Measurements from ENCODE around the gene DLX4.

Gene DLX4

GRCh38 chr17:49989518-49989880, 20.5 kb downstream of the DLX4 start:
- FAIRE-seq: no peak

- FAIRE-seq: no peak
Observed at GRCh38 chr17:49990331-49990730, 21.3 kb downstream of the DLX4 start.

GRCh38 chr17:49990921-49991320, 21.9 kb downstream of the DLX4 start:
- no peak for FAIRE-seq

- no peak for FAIRE-seq
Observed at GRCh38 chr17:49991409-49991808, 22.4 kb downstream of the DLX4 start.

- FAIRE-seq: no peak
Observed at GRCh38 chr17:49992191-49992932, 23.4 kb downstream of the DLX4 start.

- FAIRE-seq: no peak
Observed at GRCh38 chr17:49992933-49993422, 24.0 kb downstream of the DLX4 start.

- FAIRE-seq: no peak
Observed at GRCh38 chr17:49993423-49994060, 24.6 kb downstream of the DLX4 start.

GRCh38 chr17:49994085-49995054, 25.4 kb downstream of the DLX4 start:
- no peak for FAIRE-seq

- FAIRE-seq: no peak
Observed at GRCh38 chr17:49995055-49995738, 26.2 kb downstream of the DLX4 start, which contains the start of gene DLX3. TSS of gene DLX3 (minus strand) at chr17:49995224. CDS start at chr17:49994998, 226 bp downstream.

GRCh38 chr17:49996121-49996494, 27.1 kb downstream of the DLX4 start:
- FAIRE-seq: no peak

- FAIRE-seq: no peak
Observed at GRCh38 chr17:49996495-49997300, 27.7 kb downstream of the DLX4 start.

- FAIRE-seq: no peak
Observed at GRCh38 chr17:49997301-49997650, 28.3 kb downstream of the DLX4 start.

- no peak for FAIRE-seq
Observed at GRCh38 chr17:49997773-49998703, 29.0 kb downstream of the DLX4 start.

- FAIRE-seq: no peak
Observed at GRCh38 chr17:49998836-49999511, 30.0 kb downstream of the DLX4 start.

GRCh38 chr17:50003911-50004310, 34.9 kb downstream of the DLX4 start:
- no peak for FAIRE-seq

GRCh38 chr17:50009282-50009681, 40.3 kb downstream of the DLX4 start:
- no peak for FAIRE-seq

GRCh38 chr17:50013079-50013478, 44.1 kb downstream of the DLX4 start:
- FAIRE-seq: no peak

GRCh38 chr17:50014471-50015088, 45.6 kb downstream of the DLX4 start:
- FAIRE-seq: no peak

- FAIRE-seq: no peak
Observed at GRCh38 chr17:50015146-50015545, 46.2 kb downstream of the DLX4 start.

- no peak for FAIRE-seq
Observed at GRCh38 chr17:50018909-50019308, 49.9 kb downstream of the DLX4 start.

All from A204.1 (cell line).